ELR (cell line): Measurements from ENCODE around the gene NUFIP1.

Source experiments
- DNase-seq: peaks from one replicate; pipeline ENCODE4 v3.0.0-alpha.2; 2015; ENCODE audit warnings: low read depth

Gene NUFIP1

GRCh38 chr13:44989071-44989889 is at the start of gene NUFIP1, which contains the start of gene GPALPP1:
Gene NUFIP1, minus strand, starts transcription at chr13:44989471. Its CDS starts 35 bp downstream, at chr13:44989436.
Gene GPALPP1, plus strand, starts transcription at chr13:44989538. Its CDS starts 117 bp downstream, at chr13:44989655.
- peak; percentile 97 for DNase-seq

GRCh38 chr13:45036206-45036605 is 46.9 kb upstream of the NUFIP1 start:
- DNase-seq, result no peak

DNA sequence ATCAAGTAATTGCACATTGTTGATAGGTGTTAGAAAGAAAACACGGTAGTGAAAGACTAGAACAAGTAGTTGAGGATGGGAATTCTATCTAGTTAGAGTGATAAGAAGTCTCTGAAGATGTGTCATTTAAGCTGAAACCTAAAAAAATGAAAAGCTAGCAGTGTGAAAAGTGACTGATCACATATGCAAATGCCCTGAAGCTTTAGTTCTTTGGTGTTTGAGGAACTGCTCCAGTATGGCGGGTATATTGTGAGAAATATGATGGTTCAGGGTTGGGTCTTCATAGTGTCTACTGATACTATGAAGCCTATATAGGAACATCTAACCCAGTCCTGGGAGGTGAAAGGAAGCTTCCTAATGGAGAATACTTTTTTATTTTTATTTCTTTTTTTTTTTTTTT is 45.1 kb upstream of the NUFIP1 start:
- no peak for DNase-seq

- DNase-seq, result no peak
Measured at GRCh38 chr13:45024847-45025246, 35.6 kb upstream of the NUFIP1 start.

- no peak for DNase-seq
Measured at GRCh38 chr13:45021250-45021649, 32.0 kb upstream of the NUFIP1 start.

- DNase-seq, result peak; percentile 56
Measured at GRCh38 chr13:45019981-45020380, 30.7 kb upstream of the NUFIP1 start.

GRCh38 chr13:45016792-45017425 is 27.6 kb upstream of the NUFIP1 start:
- no peak for DNase-seq

DNA sequence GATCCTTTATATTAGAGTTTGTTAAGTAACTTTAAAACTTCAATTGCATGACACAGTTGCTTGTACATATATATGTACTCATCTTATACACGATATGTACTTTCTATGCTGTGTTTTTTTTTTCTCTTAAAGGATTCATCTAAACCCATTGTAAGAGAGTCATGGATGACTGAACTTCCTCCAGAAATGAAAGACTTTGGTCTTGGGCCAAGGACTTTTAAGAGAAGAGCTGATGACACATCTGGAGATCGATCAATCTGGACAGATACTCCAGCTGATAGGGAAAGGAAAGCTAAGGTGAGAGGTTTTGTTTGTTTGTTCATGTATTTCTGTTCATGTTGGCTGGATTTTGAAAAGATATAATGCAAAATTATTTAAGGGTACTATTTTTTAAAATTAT is 26.0 kb upstream of the NUFIP1 start:
- DNase-seq, result peak; percentile 64

DNA sequence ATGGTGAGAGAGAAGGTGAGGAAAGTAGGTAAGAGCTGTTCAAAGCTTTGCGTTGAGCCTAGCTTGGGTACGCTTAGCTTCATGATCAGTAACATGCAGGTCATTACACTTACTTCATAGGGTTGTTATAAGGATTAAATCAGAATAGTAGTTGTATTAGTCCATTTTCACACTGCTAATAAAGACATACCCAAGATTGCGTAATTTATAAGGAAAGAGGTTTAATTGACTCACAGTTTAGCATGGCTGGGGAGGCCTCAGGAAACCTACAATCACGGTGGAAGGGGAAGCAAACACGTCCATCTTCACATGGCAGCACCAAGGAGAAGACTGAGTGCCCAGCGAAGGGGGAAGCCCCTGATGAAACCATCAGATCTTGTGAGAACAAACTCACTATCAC is 21.9 kb upstream of the NUFIP1 start:
- DNase-seq, result no peak

GRCh38 chr13:45007823-45008222 is 18.6 kb upstream of the NUFIP1 start:
- no peak for DNase-seq

- DNase-seq, result no peak
Measured at GRCh38 chr13:45007225-45007624, 18.0 kb upstream of the NUFIP1 start.

DNA sequence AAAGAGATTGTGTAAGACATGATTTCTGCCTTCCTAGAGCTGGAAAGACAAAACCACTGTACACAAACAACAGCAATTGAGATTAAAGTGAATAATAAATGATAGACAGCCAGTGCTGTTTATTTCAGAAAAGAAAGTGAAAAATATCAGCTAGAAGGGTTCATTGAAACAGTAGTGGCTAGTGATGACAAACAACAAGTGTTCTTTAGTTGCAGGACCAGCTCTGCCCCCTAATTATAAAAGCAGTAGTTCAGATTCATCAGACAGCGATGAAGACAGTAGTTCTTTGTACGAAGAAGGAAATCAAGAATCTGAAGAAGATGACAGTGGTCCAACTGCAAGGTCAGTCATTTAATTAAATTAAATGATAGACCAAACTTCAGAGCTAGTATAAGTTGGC is 14.8 kb upstream of the NUFIP1 start:
- no peak for DNase-seq

GRCh38 chr13:45003417-45003816 is 14.1 kb upstream of the NUFIP1 start:
- DNase-seq, result no peak

DNA sequence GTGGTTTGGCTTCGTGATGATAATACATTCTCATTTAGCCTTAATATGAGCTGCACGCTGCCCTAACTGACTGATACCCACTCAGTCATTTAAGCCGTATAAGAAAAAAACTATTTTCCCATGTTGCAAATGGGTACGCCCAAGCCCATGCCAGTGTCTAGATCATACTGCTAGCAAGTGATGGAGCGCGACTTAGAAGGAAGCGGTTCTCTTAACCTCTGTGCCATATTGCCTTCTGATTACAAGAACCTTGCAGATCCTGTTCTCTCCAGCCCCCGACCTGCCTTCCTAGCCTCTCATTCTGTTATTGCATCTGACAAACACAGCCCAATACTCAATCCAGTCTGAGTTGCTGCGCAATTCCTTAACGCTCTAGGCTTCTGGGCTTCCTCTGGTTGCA is 670 bp upstream of the NUFIP1 start:
- peak; percentile 32 for DNase-seq

- DNase-seq, result no peak
Measured at GRCh38 chr13:44978328-44978727, 10.9 kb downstream of the NUFIP1 start.

- no peak for DNase-seq
Measured at GRCh38 chr13:44976949-44977583, 12.2 kb downstream of the NUFIP1 start.

DNA sequence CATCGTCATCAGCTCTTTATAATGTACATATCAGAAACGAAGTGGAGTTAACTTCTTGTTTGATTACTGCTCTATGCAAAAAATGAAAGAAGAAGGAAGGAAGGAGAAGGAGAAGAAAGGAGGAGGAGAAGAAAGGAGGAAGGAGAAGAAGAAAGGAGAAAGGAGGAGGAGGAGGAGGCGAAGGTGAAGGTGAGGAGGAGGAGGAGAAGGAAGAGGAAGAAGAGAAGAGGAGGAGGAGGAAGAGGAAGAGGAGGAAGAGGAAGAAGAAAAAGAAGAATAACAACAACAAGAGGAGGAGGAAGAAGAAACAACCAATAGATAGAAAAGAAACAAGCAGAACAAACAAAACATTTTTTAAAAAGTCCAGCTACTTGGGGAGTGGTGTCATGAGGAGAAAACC is 13.1 kb downstream of the NUFIP1 start:
- no peak for DNase-seq

DNA sequence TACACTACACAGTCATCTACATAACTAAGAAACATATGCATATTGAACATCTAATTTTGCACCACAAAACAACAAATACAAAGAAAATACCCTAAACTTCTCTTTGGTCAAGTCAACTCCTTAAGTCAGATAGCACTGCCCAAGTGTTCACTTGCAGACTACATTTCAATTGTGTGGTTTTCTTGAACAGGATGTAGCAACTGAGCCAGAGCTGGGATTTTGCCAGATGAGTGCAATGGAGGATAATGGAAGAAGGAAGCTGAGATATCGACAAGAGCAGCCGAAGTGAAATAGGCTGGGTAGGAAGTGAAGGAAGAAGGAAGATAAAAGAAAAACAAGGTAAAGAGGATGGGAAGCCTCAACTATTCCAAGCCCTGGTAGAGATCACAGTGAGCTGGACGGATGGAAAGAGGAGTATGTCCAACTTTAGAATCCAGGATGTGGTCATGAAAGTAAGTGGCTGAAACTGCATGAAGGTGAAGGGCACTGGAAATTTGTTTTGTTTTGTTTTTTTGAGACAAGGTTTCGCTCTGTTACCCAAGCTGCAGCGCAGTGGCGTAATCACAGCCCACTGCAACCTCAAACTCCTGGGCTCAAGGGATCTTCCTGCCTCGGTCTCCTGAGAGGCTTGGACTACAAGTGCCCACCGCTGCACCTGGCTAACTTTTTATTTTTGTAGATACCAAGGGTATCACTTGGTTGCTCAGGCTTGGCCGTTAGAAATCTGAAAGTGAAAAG is 15.0 kb downstream of the NUFIP1 start:
- DNase-seq, result peak; percentile 42

DNA sequence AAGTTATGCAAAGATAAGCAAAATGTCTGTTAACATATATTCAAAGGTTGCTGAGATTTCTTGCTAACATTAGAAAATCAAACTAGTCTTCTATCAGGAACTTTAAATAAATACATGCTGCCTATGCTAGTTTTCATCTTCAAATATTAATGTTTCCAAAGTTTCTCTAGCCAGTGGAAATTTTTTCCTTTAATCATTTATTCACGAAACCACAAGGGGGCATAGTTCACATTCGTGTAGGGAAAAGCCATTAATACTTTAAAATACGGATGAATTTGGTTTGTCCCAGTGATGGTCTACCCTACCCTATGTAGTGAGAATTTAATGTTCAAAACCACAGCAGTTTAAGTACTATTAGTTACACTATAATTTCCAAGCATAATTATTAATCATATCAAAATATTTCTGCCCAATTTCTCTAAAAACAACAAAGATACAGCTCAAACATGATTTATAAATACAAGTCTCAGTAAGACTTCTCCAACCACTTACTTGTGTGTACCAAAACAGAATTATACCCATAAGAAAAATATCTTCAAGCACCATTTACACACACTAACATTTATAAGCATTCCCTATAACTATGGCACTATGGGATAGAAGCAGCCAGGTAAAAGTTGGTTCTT is 16.2 kb downstream of the NUFIP1 start:
- DNase-seq, result peak; percentile 64

DNA sequence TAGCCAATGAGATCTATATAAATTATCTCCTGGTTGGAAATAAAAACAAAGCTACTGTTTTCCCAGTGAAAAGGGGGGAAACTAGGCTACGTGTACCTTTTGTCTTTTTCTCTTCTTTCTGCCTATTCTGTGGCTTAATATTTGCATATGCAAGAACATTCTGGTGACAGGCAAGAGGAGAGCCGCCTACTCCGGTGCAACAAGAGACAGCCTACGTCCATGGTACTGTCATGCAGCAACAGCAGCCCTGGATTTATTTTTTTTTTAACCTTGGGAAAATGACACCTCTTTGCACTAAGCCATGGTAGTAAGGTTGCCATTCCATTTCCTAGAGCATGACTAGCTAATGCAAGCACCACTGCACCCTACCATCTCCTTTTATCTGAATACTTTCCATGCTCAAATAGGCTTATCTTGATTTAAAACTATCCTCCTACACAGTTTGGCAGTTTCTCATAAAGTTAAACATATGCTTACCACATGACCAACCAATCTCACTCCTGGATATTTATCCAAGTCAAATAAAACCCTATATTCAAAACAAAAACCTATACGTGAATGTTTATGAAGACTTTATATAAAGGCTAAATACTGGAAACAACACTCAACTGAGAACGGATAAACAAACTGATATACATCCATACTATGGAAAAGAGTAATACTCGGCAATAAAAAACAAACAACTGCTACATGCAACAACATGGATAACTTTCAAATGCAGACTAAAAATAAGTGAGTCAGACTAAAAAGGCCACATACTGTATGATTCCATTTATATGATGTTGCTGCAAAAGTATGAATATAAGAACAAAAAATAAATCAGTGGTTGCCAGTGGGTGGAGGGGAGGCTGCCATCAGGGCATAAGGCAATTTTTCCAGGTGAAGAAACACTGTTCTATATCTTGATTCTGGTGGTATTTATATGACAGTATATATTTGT is 17.3 kb downstream of the NUFIP1 start:
- no peak for DNase-seq
